Stimulated activated naive B cell treated with anti-CD40 and anti-IgM and Interleukin-4, amounts not matched to agents 10 μg/mL and 1 μg/mL and 100 μg/mL, for 72 hours (primary cell): ENCODE data around the gene WDR74.

Source experiments
- ATAC-seq, 2 donors: fragments of 150-1000 bp; cut with Tn5 transposase; replicated peaks; 2 replicates each; pipeline ENCODE4 v1.10.0; 2021; ENCODE audit warnings: moderate library complexity in 1 of 2
- DNase-seq: peaks from one replicate; pipeline ENCODE4 v3.0.0; 2021
- H3K27ac Mint-ChIP-seq: one replicate; pipeline ENCODE4 v1.8.0; 2022; ENCODE audit warnings: mild to moderate bottlenecking, mixed read lengths
- H3K27me3 Mint-ChIP-seq, 2 donors: one replicate each; pipeline ENCODE4 v1.8.0; 2022; ENCODE audit warnings: mixed read lengths in 2 of 2
- H3K36me3 Mint-ChIP-seq, 2 donors: one replicate each; pipeline ENCODE4 v1.8.0; 2022; ENCODE audit warnings: mixed read lengths in 2 of 2, mild to moderate bottlenecking in 1 of 2
- H3K4me1 Mint-ChIP-seq, 2 donors: one replicate each; pipeline ENCODE4 v1.8.0; 2022; ENCODE audit warnings: mixed read lengths in 2 of 2, mild to moderate bottlenecking in 1 of 2
- H3K4me3 Mint-ChIP-seq, 2 donors: one replicate each; pipeline ENCODE4 v1.8.0; 2022; ENCODE audit warnings: mild to moderate bottlenecking in 2 of 2, mixed read lengths in 2 of 2, moderate library complexity in 1 of 2
- H3K9me3 Mint-ChIP-seq, 2 donors: one replicate each; pipeline ENCODE4 v1.8.0; 2022; ENCODE audit warnings: mixed read lengths in 2 of 2, mild to moderate bottlenecking in 1 of 2

The WDR74 gene

GRCh38 chr11:62805076-62805892 is 34.1 kb downstream of the WDR74 start, which contains the start of gene NXF1:
NXF1 (minus strand) TSS chr11:62805440; CDS start chr11:62805356, 84 bp downstream.
- peak; percentile 87 to 90 for ATAC-seq
- Mint-ChIP-seq H3K9me3 (no peaks in the 10 kb centered on the region), H3K36me3 (peaks cover 23 to 29% of the 10 kb centered on the region in 2 donors), H3K27me3 (no peaks in the 10 kb centered on the region), H3K27ac (peak within 1 kb of the TSS; percentile 99), H3K4me3 (peak within 1 kb of the TSS; percentile 94 to 97), H3K4me1 (peaks cover 25 to 46% of the 10 kb centered on the region in 2 donors)
- DNase-seq, result peak; percentile 95

GRCh38 chr11:62804310-62805075 is 34.9 kb downstream of the WDR74 start:
- Mint-ChIP-seq H3K27ac (peak overlapping the region; percentile 99), H3K36me3 (peaks cover 29 to 36% of the 10 kb centered on the region in 2 donors), H3K4me1 (peaks cover 27 to 46% of the 10 kb centered on the region in 2 donors), H3K9me3 (no peaks in the 10 kb centered on the region), H3K27me3 (no peaks in the 10 kb centered on the region), H3K4me3 (peak overlapping the region; percentile 94 to 97)
- no peak for DNase-seq
- ATAC-seq, result peak; percentile 25 to 26

GRCh38 chr11:62801071-62801470 is 38.3 kb downstream of the WDR74 start:
- peaks cover 18 to 31% of the 10 kb centered on the region in 2 donors for H3K4me1 Mint-ChIP-seq
- no peak overlapping the region for H3K4me3 Mint-ChIP-seq
- DNase-seq (no peak), ATAC-seq (no peak)
- H3K36me3 Mint-ChIP-seq, result peaks cover 45 to 52% of the 10 kb centered on the region in 2 donors
- no peaks in the 10 kb centered on the region for H3K9me3 Mint-ChIP-seq
- H3K27ac Mint-ChIP-seq, result no peak overlapping the region
- H3K27me3 Mint-ChIP-seq, result no peaks in the 10 kb centered on the region

- no peak for DNase-seq
- Mint-ChIP-seq H3K27me3 (no peaks in the 10 kb centered on the region), H3K4me3 (no peak overlapping the region), H3K9me3 (no peaks in the 10 kb centered on the region), H3K4me1 (peaks cover 15 to 19% of the 10 kb centered on the region in 2 donors), H3K36me3 (peaks cover 46 to 60% of the 10 kb centered on the region in 2 donors), H3K27ac (no peak overlapping the region)
- no peak for ATAC-seq
Observed at GRCh38 chr11:62799486-62799885, 39.9 kb downstream of the WDR74 start.

- H3K4me3 Mint-ChIP-seq, result no peak overlapping the region
- H3K27ac Mint-ChIP-seq, result peak overlapping the region; percentile 14
Observed at GRCh38 chr11:62796281-62796680, 43.1 kb downstream of the WDR74 start.

GRCh38 chr11:62794201-62794775 is 45.1 kb downstream of the WDR74 start:
- no peak overlapping the region for H3K4me3 Mint-ChIP-seq
- DNase-seq, result no peak
- no peak for ATAC-seq
- H3K9me3 Mint-ChIP-seq, result no peaks in the 10 kb centered on the region
- peaks cover 44 to 63% of the 10 kb centered on the region in 2 donors for H3K36me3 Mint-ChIP-seq
- peak overlapping the region; percentile 26 for H3K27ac Mint-ChIP-seq
- no peaks in the 10 kb centered on the region for H3K27me3 Mint-ChIP-seq
- peaks cover 20 to 27% of the 10 kb centered on the region in 2 donors for H3K4me1 Mint-ChIP-seq

More at GRCh38 chr11:62796281-62796680, 43.1 kb downstream of the WDR74 start:
- DNase-seq (no peak), ATAC-seq (no peak)
- Mint-ChIP-seq H3K9me3 (no peaks in the 10 kb centered on the region), H3K4me1 (peaks cover 9 to 10% of the 10 kb centered on the region in 2 donors), H3K36me3 (peaks cover 41 to 59% of the 10 kb centered on the region in 2 donors), H3K27me3 (no peaks in the 10 kb centered on the region)

- ATAC-seq (no peak), DNase-seq (no peak)
- Mint-ChIP-seq H3K4me1 (peaks cover 27 to 40% of the 10 kb centered on the region in 2 donors), H3K9me3 (no peaks in the 10 kb centered on the region), H3K4me3 (peak overlapping the region; percentile 89 to 91), H3K27me3 (no peaks in the 10 kb centered on the region), H3K36me3 (peaks cover 39 to 66% of the 10 kb centered on the region in 2 donors), H3K27ac (peak overlapping the region; percentile 95)
Observed at GRCh38 chr11:62792202-62792575, 47.2 kb downstream of the WDR74 start.

- Mint-ChIP-seq H3K9me3 (no peaks in the 10 kb centered on the region), H3K27me3 (no peaks in the 10 kb centered on the region), H3K36me3 (peaks cover 41 to 64% of the 10 kb centered on the region in 2 donors), H3K4me1 (peaks cover 27 to 40% of the 10 kb centered on the region in 2 donors), H3K4me3 (peak within 1 kb of the TSS; percentile 89 to 91), H3K27ac (peak within 1 kb of the TSS; percentile 95)
- peak; percentile 83 to 85 for ATAC-seq
- DNase-seq, result peak; percentile 83
Observed at GRCh38 chr11:62791501-62792201, 47.7 kb downstream of the WDR74 start, which contains the start of gene TMEM223. TMEM223 (minus strand) TSS chr11:62792006; CDS start chr11:62791994, 12 bp downstream.

GRCh38 chr11:62789576-62789975 is 49.8 kb downstream of the WDR74 start:
- Mint-ChIP-seq H3K36me3 (peaks cover 35 to 47% of the 10 kb centered on the region in 2 donors), H3K27me3 (no peaks in the 10 kb centered on the region), H3K27ac (peak overlapping the region; percentile 73), H3K4me3 (peak overlapping the region; percentile 94 to 97), H3K9me3 (no peaks in the 10 kb centered on the region), H3K4me1 (peaks cover 28 to 50% of the 10 kb centered on the region in 2 donors)
- DNase-seq (no peak), ATAC-seq (no peak)

- no peak for DNase-seq
- H3K27ac Mint-ChIP-seq, result peak overlapping the region; percentile 73
- no peak for ATAC-seq
- no peaks in the 10 kb centered on the region for H3K9me3 Mint-ChIP-seq
- H3K4me1 Mint-ChIP-seq, result peaks cover 28 to 50% of the 10 kb centered on the region in 2 donors
- peaks cover 32 to 41% of the 10 kb centered on the region in 2 donors for H3K36me3 Mint-ChIP-seq
- peak overlapping the region; percentile 94 to 97 for H3K4me3 Mint-ChIP-seq
- no peaks in the 10 kb centered on the region for H3K27me3 Mint-ChIP-seq
Observed at GRCh38 chr11:62788991-62789390, 50.4 kb downstream of the WDR74 start.

GRCh38 chr11:62787005-62787759 is 52.2 kb downstream of the WDR74 start, which contains the start of gene TMEM179B:
TMEM179B (plus strand) TSS chr11:62787402; CDS start chr11:62787432, 30 bp downstream.
- H3K27ac Mint-ChIP-seq, result peak within 1 kb of the TSS; percentile 97
- no peaks in the 10 kb centered on the region for H3K27me3 Mint-ChIP-seq
- H3K4me3 Mint-ChIP-seq, result peak within 1 kb of the TSS; percentile 94 to 97
- DNase-seq (peak; percentile 95), ATAC-seq (peak; percentile 81 to 84)
- peaks cover 45 to 50% of the 10 kb centered on the region in 2 donors for H3K36me3 Mint-ChIP-seq
- no peaks in the 10 kb centered on the region for H3K9me3 Mint-ChIP-seq
- peaks cover 25 to 45% of the 10 kb centered on the region in 2 donors for H3K4me1 Mint-ChIP-seq

- ATAC-seq (peak; percentile 82), DNase-seq (peak; percentile 87)
- Mint-ChIP-seq H3K27ac (peak overlapping the region; percentile 97), H3K36me3 (peaks cover 43 to 52% of the 10 kb centered on the region in 2 donors), H3K27me3 (no peaks in the 10 kb centered on the region), H3K4me1 (peaks cover 24 to 40% of the 10 kb centered on the region in 2 donors), H3K4me3 (peak overlapping the region; percentile 88 to 97), H3K9me3 (no peaks in the 10 kb centered on the region)
Observed at GRCh38 chr11:62786318-62787004, 52.9 kb downstream of the WDR74 start.
